ENCODE data around the gene CHST8. TPM values are rescaled to one million over a fixed set of nuclear protein-coding genes. Genes with fewer than 3 reads are reported as not detected.
"Not testable (repeated sequence)": the region's sequence is repeated elsewhere in the genome, so short reads cannot be mapped to it uniquely, and the experiment has no call there.

The CHST8 gene, protein sequence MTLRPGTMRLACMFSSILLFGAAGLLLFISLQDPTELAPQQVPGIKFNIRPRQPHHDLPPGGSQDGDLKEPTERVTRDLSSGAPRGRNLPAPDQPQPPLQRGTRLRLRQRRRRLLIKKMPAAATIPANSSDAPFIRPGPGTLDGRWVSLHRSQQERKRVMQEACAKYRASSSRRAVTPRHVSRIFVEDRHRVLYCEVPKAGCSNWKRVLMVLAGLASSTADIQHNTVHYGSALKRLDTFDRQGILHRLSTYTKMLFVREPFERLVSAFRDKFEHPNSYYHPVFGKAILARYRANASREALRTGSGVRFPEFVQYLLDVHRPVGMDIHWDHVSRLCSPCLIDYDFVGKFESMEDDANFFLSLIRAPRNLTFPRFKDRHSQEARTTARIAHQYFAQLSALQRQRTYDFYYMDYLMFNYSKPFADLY
- total RNA-seq: not detected in 2 replicates

DNA sequence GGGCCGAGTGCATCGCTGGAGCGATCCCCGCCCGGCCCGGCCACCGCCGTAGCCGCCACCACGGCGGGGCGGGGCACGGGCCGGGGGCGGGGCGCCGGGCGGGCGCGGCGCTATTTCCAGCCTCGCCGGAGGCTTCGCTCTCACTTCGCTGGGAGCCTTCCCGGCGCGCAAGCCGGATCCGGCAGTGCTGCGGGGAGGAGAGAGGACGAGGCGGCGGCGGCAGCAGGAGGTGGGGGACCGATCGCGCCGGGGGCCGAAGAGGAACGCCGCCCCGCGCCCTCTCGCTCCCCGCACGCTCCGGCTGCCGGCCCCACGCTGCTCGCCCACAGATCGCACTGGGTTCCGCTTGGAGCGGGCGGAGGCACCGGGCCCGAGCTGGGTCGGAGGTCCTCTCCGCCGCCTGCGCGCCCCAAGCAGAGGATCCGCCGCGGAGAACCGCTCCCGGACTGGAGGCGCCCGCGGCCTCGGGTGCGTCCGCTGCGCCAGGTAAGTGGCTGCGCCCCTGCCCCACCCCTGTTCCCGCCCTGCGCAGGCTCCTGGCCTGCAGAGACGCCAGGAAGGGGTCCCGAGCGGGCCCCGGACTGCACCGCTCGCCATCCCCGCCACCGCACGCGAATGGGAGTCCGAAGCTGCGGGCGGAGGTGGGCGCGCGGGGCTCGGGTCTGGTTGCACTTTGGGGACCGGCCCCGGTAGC, at the start of gene CHST8:
CHST8 (plus strand) TSS at position 143 of the 694 bp plus-strand sequence. CDS start 67,309 bp downstream, outside the sequence.
- DNase-seq (ENCODE audit: low read depth): no peak

DNA sequence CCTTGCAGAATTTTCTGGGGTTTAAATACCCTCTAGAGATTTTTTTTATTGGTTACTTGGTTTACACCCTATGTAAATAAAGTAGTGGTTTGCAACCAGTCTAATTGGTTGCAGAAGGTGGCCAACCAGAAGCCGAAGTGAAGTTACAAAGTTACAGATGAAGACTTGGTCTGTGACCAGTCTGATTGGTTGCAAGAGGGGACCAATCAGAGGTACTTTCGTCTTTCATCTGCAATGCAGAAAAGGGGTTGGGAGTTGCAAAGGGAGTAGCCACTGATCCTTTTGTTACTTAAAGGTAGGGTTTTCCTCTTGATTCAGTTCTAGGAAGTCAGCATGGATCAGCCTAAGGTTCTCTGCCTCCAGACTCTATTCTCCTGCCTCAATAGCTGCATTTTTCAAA, 48.8 kb upstream of the CHST8 start:
- DNase-seq (ENCODE audit: low read depth): no peak

DNA sequence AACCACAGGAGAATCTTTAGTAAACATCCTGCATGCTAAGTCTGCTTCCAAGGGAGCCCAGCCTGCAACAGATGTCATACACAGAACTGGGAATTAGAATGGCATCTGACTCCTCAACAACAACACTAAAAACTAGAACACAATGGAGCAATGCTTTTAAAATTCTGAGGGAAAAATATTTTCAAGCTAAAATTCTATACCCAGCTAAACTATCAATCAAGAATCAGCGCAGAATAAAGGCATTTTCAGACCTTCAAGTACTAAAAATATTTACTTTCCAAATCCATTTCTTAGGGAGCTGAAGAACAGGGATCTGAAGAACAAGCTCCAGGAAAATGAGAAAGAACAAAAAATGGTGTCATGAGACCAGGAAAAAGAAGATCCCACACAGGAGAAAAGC, 46.9 kb upstream of the CHST8 start:
- DNase-seq (ENCODE audit: low read depth): no peak

DNA sequence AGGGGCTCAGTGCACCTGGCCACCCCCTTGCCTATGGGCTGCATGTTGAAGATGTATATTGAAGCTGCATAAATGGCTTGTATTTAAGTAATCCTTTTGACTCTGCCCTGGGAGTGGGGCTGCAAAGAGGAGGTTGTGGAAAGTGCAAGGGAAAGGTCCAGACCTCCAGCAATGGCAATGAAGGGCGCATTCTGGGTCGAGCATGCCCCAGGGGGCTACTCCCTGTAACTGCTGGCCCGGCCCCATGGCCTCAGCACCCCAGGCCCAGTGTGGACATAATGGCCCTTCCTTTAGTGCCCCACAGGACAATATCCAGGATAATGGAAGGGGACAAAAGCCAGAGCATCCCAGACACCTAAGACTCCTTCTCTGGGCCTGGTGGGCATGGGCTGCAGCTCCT, 43.1 kb upstream of the CHST8 start:
- no peak for DNase-seq (ENCODE audit: low read depth)

DNA sequence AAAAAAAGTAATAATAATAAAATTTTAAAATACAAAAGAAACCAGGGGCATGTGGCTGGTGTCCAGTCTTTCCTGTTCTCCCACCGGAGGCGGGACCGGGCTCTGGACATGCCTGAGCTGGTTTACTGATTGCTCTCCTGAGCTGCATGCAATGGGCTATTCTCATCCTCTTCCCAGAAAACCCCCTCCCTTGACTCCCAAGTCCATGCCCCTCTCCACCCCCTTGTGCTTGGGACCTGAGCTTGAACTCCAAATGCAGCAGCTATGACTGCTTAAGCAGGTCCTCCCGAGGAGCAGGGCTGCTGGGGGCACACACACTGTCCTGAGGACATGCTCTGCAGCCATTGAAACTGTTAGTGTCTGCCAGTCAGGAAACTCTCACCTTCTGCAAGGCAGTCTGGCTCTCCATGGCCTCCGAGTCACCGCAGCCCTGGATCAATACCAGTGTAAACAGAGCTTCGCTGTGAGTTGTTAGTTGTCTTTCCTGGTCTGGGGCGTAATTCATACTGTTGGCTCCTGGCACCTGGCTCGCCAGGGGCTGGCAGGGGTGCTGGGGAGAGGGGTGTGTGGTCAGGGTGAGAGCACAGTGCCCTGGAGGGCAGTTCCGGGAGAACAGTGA, 41.6 kb upstream of the CHST8 start:
- DNase-seq (ENCODE audit: low read depth): no peak

DNA sequence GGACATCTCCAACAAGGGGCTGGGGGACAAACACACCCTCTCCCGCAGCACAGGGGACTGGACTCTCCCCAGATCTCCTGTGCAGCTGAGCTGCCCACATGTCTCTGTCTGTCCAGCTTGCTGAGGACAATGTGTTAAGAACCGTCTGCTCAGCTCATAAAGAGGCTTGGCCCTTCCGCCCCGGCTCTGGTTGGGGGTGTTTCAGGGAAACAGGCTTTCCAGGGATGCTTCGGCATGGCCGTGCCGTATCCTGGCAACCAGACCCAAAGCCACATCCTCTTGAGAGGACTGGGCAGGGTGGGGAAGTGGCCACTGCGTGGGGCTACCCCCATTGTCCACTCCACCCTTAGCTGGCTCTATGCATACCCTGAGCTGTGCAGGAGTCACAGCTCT, 41.1 kb upstream of the CHST8 start:
- no peak for DNase-seq (ENCODE audit: low read depth)

DNA sequence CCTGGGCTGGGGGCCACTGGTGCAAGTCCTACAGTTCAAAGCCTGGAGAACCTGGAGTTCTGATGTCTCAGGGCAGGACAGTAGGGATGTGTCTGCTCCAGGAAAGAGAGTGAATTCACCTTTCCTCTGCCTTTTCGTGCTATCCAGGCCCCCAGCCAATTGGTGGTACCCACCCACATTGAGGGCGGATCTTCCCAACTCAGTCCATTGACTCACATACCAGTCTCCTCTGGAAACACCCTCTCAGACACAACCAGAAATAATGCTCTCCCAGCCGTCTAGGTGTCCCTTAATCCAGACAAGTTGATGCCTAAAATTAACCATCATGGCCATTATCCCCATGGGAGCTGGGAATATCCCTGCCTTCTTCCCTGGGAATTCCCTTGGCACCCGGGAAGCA, 38.8 kb upstream of the CHST8 start:
- no peak for DNase-seq (ENCODE audit: low read depth)

DNA sequence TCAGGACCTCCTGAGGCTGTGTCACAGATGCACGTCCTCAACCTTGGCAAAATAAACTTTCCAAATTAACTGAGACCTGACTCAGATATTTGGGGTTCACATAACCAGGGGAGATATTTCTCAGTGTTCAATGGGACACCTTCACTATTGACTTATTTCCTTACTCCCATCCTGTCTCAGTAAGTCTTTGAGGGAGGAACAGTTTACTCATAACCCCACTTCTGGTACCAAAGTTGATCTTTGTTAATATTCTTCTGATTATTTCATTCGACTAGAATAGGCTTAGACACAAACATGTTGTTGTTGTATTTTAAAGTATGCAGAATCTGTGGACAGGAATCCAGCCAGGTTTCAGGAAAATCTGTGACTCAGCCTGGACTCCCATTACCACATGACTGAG, 34.6 kb upstream of the CHST8 start:
- no peak for DNase-seq (ENCODE audit: low read depth)

DNA sequence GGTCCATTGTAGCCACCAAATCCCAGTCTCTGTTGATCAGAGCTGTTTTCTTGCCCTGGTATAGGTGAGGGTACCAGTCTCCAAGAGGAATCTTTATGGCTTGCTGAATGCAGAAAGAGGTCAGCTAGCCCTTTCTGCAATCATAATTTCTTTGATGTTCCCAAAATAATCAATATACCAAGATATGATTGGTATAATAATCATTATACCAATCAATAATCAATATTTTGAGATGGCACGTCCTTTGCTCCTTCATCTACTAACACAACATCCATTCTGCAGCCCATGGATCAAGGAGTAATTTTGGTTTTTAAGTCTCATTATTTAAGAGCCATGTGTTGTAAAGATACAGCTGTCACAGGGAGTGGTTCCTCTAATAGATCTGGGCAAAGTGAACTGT, 31.5 kb upstream of the CHST8 start:
- no peak for DNase-seq (ENCODE audit: low read depth)

DNA sequence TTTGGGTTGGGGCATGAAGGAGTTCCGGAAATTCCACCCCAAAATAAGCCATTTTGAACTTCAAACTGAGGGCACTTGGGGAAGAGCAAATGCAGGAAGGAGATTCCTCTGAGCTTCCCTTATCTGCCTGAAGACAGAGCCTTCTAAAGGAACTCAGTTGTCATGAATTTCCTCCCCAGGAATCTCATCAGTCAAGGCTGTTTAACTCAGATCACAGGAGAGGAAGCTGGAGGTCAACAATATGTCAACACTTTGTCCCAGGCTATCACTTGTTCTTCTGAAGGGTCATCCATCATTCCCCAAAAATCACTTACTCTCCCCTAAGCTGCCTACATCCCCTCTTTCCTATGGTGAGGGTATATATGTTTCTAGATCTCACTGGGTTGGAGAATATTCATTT, 26.0 kb upstream of the CHST8 start:
- DNase-seq (ENCODE audit: low read depth): no peak

DNA sequence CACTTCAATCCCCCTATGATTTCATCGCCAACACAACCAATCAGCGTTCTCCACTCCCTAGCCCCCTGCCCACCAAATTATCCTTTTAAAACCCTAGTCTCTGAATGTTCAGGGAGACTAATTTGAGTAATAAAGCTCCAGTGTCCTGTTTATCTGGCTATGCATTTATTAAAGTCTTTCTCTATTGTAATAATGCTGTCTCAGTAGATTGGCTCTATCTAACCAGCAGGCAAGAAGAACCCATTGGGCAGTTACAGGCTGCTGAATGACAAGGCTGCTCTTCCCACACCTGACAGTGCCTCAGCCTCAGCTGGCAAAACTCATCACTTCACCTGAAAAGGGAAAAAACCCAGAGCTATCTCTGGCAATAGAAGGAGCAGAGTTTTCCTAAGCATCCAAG, 20.2 kb upstream of the CHST8 start:
- no peak for DNase-seq (ENCODE audit: low read depth)

DNA sequence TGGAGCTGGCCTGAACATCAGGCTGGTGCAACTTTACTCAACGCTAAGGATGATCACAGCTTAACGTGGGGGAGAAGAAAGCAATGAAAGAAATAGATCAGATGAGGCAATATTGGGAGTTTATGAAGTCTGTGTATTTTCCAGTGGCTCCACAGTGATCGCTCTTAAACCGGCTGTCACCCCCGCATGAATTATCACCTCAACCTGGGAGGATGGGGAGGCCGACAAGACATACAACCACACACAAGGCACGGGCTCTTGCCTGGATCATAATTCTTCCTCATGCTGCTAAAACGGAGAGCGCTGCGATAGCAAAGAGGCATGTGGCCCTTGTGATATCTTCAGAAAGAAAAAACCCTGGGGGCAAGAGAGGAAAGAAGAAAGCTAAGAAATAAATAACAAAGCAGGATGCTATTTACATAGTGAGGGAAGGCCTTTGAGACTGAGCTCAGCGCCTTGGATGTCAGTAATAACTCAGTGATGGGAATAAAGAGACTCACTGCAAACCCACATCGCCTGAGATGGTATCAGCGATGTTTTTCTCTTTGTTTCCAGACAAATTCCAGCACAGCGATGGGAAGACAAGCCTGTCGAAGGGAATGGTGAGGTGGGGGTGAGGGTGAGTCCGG, 19.1 kb upstream of the CHST8 start:
- DNase-seq (ENCODE audit: low read depth): no peak

DNA sequence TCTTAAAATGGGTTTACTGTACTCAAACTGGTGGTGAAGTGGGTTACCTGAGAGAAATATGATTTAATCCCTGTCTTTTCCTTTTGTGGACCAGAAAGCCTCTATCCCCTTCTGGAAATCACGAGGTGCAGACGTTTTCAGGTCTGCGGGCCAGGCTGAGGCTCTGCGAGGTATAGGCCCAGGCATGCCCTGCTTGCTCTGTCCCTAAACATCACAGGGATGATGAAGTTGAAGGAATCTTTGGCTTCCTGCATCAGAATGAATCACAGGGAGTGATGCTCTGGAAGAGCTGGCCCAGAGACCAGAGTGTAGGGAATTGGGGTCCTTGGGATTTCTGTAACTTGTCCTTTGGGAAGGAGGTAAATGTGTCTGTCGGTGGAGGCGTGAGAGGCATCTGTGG, 18.4 kb upstream of the CHST8 start:
- DNase-seq (ENCODE audit: low read depth): no peak

DNA sequence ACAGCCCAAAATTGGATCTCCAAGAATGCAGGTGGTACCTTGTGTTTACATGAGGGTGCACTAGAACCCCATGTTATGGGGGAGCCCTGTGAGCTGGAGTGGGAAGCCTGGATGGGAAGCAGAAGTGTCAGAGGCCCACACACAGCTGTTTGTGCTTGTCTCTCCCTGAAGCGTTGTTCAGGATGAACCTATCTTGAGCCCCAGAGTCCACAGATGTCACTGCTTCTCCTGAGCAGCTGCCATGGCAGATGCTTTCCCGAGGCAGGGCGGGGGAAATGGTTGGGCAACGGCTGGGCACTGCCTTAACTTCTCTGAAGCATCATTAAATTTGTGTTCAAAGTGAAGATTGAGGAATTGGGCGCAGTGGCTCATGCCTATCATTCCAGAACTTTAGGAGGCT, 17.1 kb upstream of the CHST8 start:
- DNase-seq (ENCODE audit: low read depth): no peak

DNA sequence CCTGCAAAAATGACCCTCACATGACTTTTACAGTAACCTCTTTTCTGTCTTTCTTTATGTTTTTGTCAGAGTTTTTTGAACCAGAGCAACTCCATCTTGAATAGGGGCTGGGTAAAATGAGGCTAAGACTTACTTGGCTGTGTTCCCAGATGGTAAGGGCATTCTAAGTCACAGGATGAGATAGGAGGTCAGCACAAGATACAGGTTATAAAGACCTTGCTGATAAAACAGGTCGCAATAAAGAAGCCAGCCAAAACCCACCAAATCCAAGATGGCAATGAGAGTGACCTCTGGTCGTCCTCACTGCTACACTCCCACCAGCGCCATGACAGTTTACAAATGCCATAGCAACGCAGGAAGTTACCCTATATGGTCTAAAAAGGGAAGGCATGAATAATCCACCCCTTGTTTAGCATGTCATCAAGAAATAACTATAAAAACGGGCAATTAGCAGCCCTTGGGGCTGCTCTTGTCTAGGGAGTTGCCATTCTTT, 15.9 kb upstream of the CHST8 start:
- DNase-seq (ENCODE audit: low read depth): not testable (repeated sequence)

DNA sequence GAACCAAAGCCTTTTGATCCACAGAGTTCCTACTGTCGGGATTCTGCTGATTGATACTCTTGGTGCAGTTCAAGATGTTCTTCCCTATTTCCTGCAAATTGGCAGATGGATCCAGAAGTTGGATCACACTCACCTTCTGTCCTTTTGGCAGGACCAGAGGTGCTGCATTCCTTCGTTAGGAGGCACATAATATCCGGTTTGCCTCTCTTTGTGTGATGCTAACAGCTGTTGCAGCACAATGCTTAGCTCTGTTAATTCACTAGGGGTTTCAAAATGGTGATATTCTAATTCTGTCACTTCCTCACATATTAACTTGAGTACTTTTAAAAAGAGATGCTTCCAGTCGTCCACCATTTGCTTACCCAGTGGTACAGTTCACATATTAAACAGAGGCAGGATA, 15.2 kb upstream of the CHST8 start:
- no peak for DNase-seq (ENCODE audit: low read depth)

DNA sequence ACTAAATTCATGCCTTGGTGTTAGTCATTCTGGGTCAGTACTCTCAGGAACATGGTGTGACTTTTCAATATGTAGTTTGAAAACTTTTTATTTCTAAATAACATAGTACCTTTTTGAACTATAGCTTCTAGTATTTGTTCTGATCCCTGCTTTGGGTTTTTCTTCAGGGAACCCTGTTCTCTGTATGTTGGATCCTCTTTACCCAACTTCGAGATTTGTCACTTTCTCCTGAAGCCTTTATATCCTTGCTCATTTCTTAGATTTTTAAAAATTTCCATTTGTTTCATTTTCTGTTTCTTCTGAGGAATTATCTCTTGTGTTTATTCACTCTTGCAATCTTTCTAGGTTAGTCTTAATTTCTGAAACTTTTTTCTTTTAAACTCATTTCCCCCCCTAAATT, 12.4 kb upstream of the CHST8 start:
- DNase-seq (ENCODE audit: low read depth): no peak

DNA sequence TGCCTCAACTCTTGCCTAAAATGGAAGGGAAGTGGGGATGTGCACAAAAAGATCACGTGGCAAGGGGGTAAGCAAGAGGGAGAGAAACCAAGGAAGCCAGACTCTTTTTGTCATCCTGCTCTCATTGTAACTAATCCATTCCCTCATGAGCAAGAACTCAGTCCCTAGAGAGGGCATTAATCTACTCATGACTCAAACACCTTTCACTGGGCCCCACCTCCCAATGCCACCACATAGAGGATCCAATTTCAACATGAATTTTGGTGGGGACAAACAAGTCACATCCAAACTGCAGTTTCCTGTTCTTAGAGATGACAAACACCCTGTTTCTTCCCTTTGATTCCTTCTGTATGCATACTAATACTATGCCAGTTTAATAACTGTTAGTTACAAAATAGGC, 11.2 kb upstream of the CHST8 start:
- no peak for DNase-seq (ENCODE audit: low read depth)

DNA sequence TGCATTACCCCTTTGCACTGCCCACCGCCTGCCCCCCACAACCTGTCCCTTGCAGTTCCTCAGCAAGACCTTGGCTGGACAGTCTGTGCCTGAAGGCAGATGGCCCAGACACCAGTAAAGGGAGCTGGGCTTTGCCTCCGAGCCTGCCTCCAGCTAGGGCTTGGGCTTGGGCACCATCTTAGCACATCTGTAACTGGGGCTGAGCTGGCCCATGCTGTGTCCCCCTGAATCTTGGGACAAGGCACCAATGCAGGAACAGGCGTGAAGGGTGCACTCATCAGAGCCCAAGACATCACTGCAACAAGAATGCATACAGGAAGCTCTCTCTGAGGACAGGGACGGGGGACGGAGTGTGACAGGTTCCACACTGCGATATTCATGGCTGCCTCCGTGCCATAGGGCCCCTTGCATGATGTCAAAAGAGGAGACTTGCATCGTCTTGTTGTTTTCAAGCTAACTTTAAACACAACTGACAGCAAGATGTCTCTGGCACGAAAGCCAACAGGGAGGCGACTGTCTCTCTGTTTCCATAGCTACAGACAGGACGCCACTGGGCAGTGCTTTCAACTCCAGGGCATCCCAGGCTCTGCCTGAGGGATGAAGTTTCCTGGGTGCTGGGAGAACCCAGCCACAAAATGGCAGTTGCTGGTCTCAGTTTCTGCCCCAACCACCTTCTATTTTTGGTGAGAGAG, 8.7 kb upstream of the CHST8 start:
- DNase-seq (ENCODE audit: low read depth): no peak

DNA sequence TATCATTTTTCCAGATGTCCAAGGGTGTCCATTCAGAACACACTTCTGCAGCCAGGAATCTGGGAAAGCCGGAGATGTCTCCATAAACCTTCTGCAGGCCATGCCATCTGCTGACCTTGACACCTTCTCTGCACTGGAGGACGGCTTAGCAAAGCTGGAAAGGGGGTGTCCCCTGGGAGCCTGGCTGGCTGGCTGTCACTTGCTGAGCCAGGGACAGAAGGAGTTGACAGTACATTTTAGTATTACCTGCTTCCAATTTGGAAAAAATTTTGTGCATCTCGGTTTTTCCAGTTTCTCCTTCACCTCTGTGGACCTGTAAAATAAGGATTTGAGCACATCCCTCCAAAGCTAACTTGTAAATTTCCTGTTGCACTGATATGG, 8.1 kb upstream of the CHST8 start:
- DNase-seq (ENCODE audit: low read depth): no peak

DNA sequence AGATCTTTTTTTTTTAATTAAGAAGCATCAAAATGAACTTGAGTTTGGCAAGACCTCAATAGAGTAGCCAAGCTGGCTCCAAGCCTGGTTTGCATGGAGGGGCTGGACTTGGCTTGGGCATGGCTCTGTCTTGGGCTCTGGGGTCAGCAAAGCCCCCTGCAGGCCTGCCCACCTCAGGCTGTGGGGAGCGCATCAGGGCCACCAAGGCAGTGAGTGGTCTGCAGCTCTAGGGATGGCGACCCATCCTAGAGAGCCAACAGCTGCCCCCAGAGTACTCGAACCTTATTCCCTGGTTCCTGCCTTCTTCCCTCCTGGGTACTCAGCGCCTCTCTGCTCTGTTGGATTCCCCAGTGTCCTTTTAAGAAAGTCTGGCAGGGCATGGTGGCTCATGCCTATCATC, 5.4 kb upstream of the CHST8 start:
- no peak for DNase-seq (ENCODE audit: low read depth)

DNA sequence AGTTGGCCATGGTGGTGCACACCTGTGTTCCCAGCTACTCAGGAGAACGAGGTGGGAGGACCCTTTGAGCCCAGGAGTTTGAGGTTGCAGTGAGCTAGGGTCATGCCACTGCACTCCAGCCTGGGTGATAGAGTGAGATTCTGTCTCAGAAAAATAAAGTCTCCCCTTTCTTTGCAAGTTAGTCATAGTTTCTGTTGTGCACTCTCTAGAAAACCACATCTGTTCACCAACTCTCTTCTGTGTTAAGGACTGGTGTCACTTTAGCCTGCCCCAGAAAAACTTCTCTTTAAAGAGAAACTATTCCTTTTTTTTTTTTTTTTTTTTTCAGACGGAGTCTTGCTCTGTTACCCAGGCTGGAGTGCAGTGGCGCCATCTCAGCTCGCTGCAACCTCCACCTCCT, 4.9 kb upstream of the CHST8 start:
- DNase-seq (ENCODE audit: low read depth): no peak
